ENCODE results near the gene ABHD17B.

- TF ChIP-seq POLR2AphosphoS5 (IDR thresholded peaks at IDR 0.05; ENCODE audit: insufficient read depth in 1 of 2, low read depth in 1 of 2) (no peak), CTCF (IDR thresholded peaks at IDR 0.05) (no peak)
These were observed 66.2 kb downstream of the ABHD17B start for GRCh38 chr9:71844808-71845207.
